ENCODE data around the gene MRPL17. TPM values are rescaled to one million over a fixed set of nuclear protein-coding genes. Genes with fewer than 3 reads are reported as not detected.

Gene MRPL17
- polyA plus RNA-seq, 1 donor (not counting 4 experiments of a cell fraction or from before 2014, with no cell fraction given), result 96.3 TPM

DNA sequence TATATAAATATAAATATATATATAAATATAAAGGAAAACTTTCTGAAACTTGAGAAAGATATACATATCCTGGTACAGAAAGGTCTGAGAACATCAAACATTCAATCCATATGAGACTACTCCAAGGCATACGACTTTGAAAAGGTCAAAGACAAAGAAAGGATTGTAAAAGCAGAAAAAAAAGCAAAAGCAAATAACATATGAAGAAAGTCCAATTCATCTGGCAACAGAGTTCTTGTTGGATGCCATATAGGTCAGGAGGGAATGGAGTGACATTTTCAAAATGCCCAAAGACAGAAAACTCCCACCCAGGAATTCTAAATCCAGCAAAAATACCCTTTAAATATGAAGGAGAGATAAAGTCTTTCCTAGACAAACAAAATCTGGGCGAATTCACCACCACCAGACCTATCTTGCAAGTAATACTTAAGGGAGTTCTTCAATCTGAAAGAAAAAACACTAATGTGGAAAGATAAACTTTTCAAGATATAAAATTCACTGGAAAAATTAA is 42.3 kb upstream of the MRPL17 start:
- dilution Hi-C loops (cut with MboI; ENCODE audit: extremely low pct_ligation_motif_present, low sequenced_read_pairs), result no loop called here
- H3K4me1 ChIP-seq (ENCODE audit: control insufficient read depth, extremely low read depth, insufficient read depth, low read length), result no peaks in the 10 kb centered on the region
- H3K79me2 ChIP-seq (ENCODE audit: control insufficient read depth, insufficient read depth, low read length), result no peaks in the 10 kb centered on the region
- DNase-seq (ENCODE audit: low read depth, low spot score), result no peak
- no peak overlapping the region for H3K4me2 ChIP-seq (ENCODE audit: control insufficient read depth, extremely low read depth, insufficient read depth, low read depth, low read length)
- H3K27ac ChIP-seq (ENCODE audit: control insufficient read depth, insufficient read depth, low read length), result no peak overlapping the region
- FAIRE-seq, result no peak
- no peaks in the 10 kb centered on the region for H3K9me3 ChIP-seq (ENCODE audit: control insufficient read depth, low read depth, low read length)
- H3K27me3 ChIP-seq (ENCODE audit: control insufficient read depth, extremely low read depth, insufficient read depth, low read length), result no peaks in the 10 kb centered on the region
- H4K20me1 ChIP-seq (ENCODE audit: control insufficient read depth, extremely low read depth, insufficient read depth, low read length), result no peaks in the 10 kb centered on the region
- no peaks in the 10 kb centered on the region for H3K9me1 ChIP-seq (ENCODE audit: control insufficient read depth, extremely low read depth, insufficient read depth, low read length)
- no peak overlapping the region for H3K4me3 ChIP-seq (ENCODE audit: control insufficient read depth in 2 of 3, extremely low read depth in 1 of 3, insufficient read depth in 2 of 3, low read depth in 1 of 3, low read length in 3 of 3)
- no peak overlapping the region for H2AFZ ChIP-seq (ENCODE audit: control insufficient read depth, low read length)
- H3K9ac ChIP-seq (ENCODE audit: control insufficient read depth, extremely low read depth, insufficient read depth, low read length), result no peak overlapping the region
- no peaks in the 10 kb centered on the region for H3K36me3 ChIP-seq (ENCODE audit: control insufficient read depth in 2 of 2, extremely low read depth in 1 of 2, insufficient read depth in 2 of 2, low read length in 2 of 2)
- no peak for TF ChIP-seq EZH2 (IDR thresholded peaks at IDR 0.05; ENCODE audit: low read length)
- TF ChIP-seq, protein P1, sequence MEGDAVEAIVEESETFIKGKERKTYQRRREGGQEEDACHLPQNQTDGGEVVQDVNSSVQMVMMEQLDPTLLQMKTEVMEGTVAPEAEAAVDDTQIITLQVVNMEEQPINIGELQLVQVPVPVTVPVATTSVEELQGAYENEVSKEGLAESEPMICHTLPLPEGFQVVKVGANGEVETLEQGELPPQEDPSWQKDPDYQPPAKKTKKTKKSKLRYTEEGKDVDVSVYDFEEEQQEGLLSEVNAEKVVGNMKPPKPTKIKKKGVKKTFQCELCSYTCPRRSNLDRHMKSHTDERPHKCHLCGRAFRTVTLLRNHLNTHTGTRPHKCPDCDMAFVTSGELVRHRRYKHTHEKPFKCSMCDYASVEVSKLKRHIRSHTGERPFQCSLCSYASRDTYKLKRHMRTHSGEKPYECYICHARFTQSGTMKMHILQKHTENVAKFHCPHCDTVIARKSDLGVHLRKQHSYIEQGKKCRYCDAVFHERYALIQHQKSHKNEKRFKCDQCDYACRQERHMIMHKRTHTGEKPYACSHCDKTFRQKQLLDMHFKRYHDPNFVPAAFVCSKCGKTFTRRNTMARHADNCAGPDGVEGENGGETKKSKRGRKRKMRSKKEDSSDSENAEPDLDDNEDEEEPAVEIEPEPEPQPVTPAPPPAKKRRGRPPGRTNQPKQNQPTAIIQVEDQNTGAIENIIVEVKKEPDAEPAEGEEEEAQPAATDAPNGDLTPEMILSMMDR (optimal IDR thresholded peaks at IDR 0.05 in 1 of 3, IDR thresholded peaks at IDR 0.05 in 1 of 3, conservative IDR thresholded peaks at IDR 0.05 in 1 of 3; ENCODE audit: extremely low read depth in 1 of 3, insufficient read depth in 2 of 3, low read length in 3 of 3), result no peak

GRCh38 chr11:6724013-6724412 is 40.9 kb upstream of the MRPL17 start:
- dilution Hi-C loops (cut with MboI; ENCODE audit: extremely low pct_ligation_motif_present, low sequenced_read_pairs), result no loop called here

More at GRCh38 chr11:6724013-6724412, 40.9 kb upstream of the MRPL17 start:
- Histone ChIP-seq H4K20me1 (ENCODE audit: control insufficient read depth, extremely low read depth, insufficient read depth, low read length) (no peaks in the 10 kb centered on the region), H3K9me3 (ENCODE audit: control insufficient read depth, low read depth, low read length) (no peaks in the 10 kb centered on the region), H3K9ac (ENCODE audit: control insufficient read depth, extremely low read depth, insufficient read depth, low read length) (no peak overlapping the region), H3K9me1 (ENCODE audit: control insufficient read depth, extremely low read depth, insufficient read depth, low read length) (no peaks in the 10 kb centered on the region), H3K27me3 (ENCODE audit: control insufficient read depth, extremely low read depth, insufficient read depth, low read length) (no peaks in the 10 kb centered on the region), H2AFZ (ENCODE audit: control insufficient read depth, low read length) (no peak overlapping the region), H3K79me2 (ENCODE audit: control insufficient read depth, insufficient read depth, low read length) (no peaks in the 10 kb centered on the region), H3K27ac (ENCODE audit: control insufficient read depth, insufficient read depth, low read length) (no peak overlapping the region), H3K4me1 (ENCODE audit: control insufficient read depth, extremely low read depth, insufficient read depth, low read length) (no peaks in the 10 kb centered on the region), H3K4me2 (ENCODE audit: control insufficient read depth, extremely low read depth, insufficient read depth, low read depth, low read length) (no peak overlapping the region), H3K4me3 (ENCODE audit: control insufficient read depth in 2 of 3, extremely low read depth in 1 of 3, insufficient read depth in 2 of 3, low read depth in 1 of 3, low read length in 3 of 3) (no peak overlapping the region), H3K36me3 (ENCODE audit: control insufficient read depth in 2 of 2, extremely low read depth in 1 of 2, insufficient read depth in 2 of 2, low read length in 2 of 2) (no peaks in the 10 kb centered on the region)
- DNase-seq (ENCODE audit: low read depth, low spot score), result no peak
- FAIRE-seq, result no peak
- TF ChIP-seq EZH2 (IDR thresholded peaks at IDR 0.05; ENCODE audit: low read length), result no peak
- TF ChIP-seq, protein P1 (optimal IDR thresholded peaks at IDR 0.05 in 1 of 3, IDR thresholded peaks at IDR 0.05 in 1 of 3, conservative IDR thresholded peaks at IDR 0.05 in 1 of 3; ENCODE audit: extremely low read depth in 1 of 3, insufficient read depth in 2 of 3, low read length in 3 of 3), result no peak

Measured in keratinocyte (primary cell).